ENCODE measurements around the gene PLAC1.
A peak's percentile ranks its signal among the peaks of the same experiment; 100 is the strongest.

Gene PLAC1

GRCh38 chrX:134632355-134632754 lies 25.9 kb downstream of the PLAC1 start:
- Mint-ChIP-seq H3K9me3 (no peaks in the 10 kb centered on the region), H3K4me3 (no peak overlapping the region), H3K27ac (no peak overlapping the region), H3K36me3 (ENCODE audit: low read depth) (no peaks in the 10 kb centered on the region), H3K4me1 (ENCODE audit: low read depth) (peaks cover 5% of the 10 kb centered on the region), H3K27me3 (ENCODE audit: low read depth) (peaks cover 3% of the 10 kb centered on the region)
- no peak for DNase-seq (ENCODE audit: low spot score)

- Mint-ChIP-seq H3K4me3 (no peak overlapping the region), H3K27ac (no peak overlapping the region), H3K9me3 (no peaks in the 10 kb centered on the region), H3K4me1 (ENCODE audit: low read depth) (peaks cover 5% of the 10 kb centered on the region), H3K36me3 (ENCODE audit: low read depth) (no peaks in the 10 kb centered on the region), H3K27me3 (ENCODE audit: low read depth) (peaks cover 3% of the 10 kb centered on the region)
- no peak for DNase-seq (ENCODE audit: low spot score)
Measured at GRCh38 chrX:134631426-134632346, 26.6 kb downstream of the PLAC1 start.

- Mint-ChIP-seq H3K36me3 (ENCODE audit: low read depth) (no peaks in the 10 kb centered on the region), H3K4me1 (ENCODE audit: low read depth) (peaks cover 2% of the 10 kb centered on the region), H3K9me3 (no peaks in the 10 kb centered on the region), H3K27me3 (ENCODE audit: low read depth) (peaks cover 3% of the 10 kb centered on the region), H3K4me3 (no peak overlapping the region), H3K27ac (no peak overlapping the region)
- DNase-seq (ENCODE audit: low spot score), result no peak
Measured at GRCh38 chrX:134628663-134629062, 29.6 kb downstream of the PLAC1 start.

GRCh38 chrX:134626434-134626833 lies 31.8 kb downstream of the PLAC1 start:
- Mint-ChIP-seq H3K27ac (no peak overlapping the region), H3K4me3 (no peak overlapping the region), H3K4me1 (ENCODE audit: low read depth) (peaks cover 10% of the 10 kb centered on the region), H3K36me3 (ENCODE audit: low read depth) (no peaks in the 10 kb centered on the region), H3K9me3 (no peaks in the 10 kb centered on the region), H3K27me3 (ENCODE audit: low read depth) (peaks cover 3% of the 10 kb centered on the region)
- no peak for DNase-seq (ENCODE audit: low spot score)

- H3K4me3 Mint-ChIP-seq, result no peak overlapping the region
- H3K27me3 Mint-ChIP-seq (ENCODE audit: low read depth), result peaks cover 3% of the 10 kb centered on the region
- H3K27ac Mint-ChIP-seq, result no peak overlapping the region
- peak; percentile 3 for DNase-seq (ENCODE audit: low spot score)
- H3K4me1 Mint-ChIP-seq (ENCODE audit: low read depth), result peaks cover 10% of the 10 kb centered on the region
- H3K36me3 Mint-ChIP-seq (ENCODE audit: low read depth), result no peaks in the 10 kb centered on the region
- no peaks in the 10 kb centered on the region for H3K9me3 Mint-ChIP-seq
Measured at GRCh38 chrX:134625315-134625718, 33.0 kb downstream of the PLAC1 start.

GRCh38 chrX:134624046-134624430 lies 34.2 kb downstream of the PLAC1 start:
- Mint-ChIP-seq H3K4me3 (no peak overlapping the region), H3K27ac (no peak overlapping the region), H3K27me3 (ENCODE audit: low read depth) (peaks cover 1% of the 10 kb centered on the region), H3K9me3 (no peaks in the 10 kb centered on the region), H3K4me1 (ENCODE audit: low read depth) (peaks cover 10% of the 10 kb centered on the region), H3K36me3 (ENCODE audit: low read depth) (no peaks in the 10 kb centered on the region)
- DNase-seq (ENCODE audit: low spot score), result no peak

- no peak for DNase-seq (ENCODE audit: low spot score)
- Mint-ChIP-seq H3K4me1 (ENCODE audit: low read depth) (peaks cover 10% of the 10 kb centered on the region), H3K27ac (no peak overlapping the region), H3K27me3 (ENCODE audit: low read depth) (peaks cover 1% of the 10 kb centered on the region), H3K36me3 (ENCODE audit: low read depth) (no peaks in the 10 kb centered on the region), H3K4me3 (no peak overlapping the region), H3K9me3 (no peaks in the 10 kb centered on the region)
Measured at GRCh38 chrX:134623293-134624045, 34.8 kb downstream of the PLAC1 start.

GRCh38 chrX:134622813-134623185 lies 35.5 kb downstream of the PLAC1 start:
- no peaks in the 10 kb centered on the region for H3K9me3 Mint-ChIP-seq
- H3K4me1 Mint-ChIP-seq (ENCODE audit: low read depth), result peaks cover 10% of the 10 kb centered on the region
- no peaks in the 10 kb centered on the region for H3K27me3 Mint-ChIP-seq (ENCODE audit: low read depth)
- DNase-seq (ENCODE audit: low spot score), result no peak
- no peak overlapping the region for H3K27ac Mint-ChIP-seq
- no peak overlapping the region for H3K4me3 Mint-ChIP-seq
- no peaks in the 10 kb centered on the region for H3K36me3 Mint-ChIP-seq (ENCODE audit: low read depth)

- peaks cover 10% of the 10 kb centered on the region for H3K4me1 Mint-ChIP-seq (ENCODE audit: low read depth)
Measured at GRCh38 chrX:134622056-134622812, 36.0 kb downstream of the PLAC1 start.

GRCh38 chrX:134619838-134620237 lies 38.4 kb downstream of the PLAC1 start:
- Mint-ChIP-seq H3K4me1 (ENCODE audit: low read depth) (peaks cover 10% of the 10 kb centered on the region), H3K9me3 (no peaks in the 10 kb centered on the region), H3K36me3 (ENCODE audit: low read depth) (no peaks in the 10 kb centered on the region), H3K27ac (no peak overlapping the region), H3K27me3 (ENCODE audit: low read depth) (peaks cover 5% of the 10 kb centered on the region), H3K4me3 (no peak overlapping the region)
- DNase-seq (ENCODE audit: low spot score), result no peak

More at GRCh38 chrX:134622056-134622812, 36.0 kb downstream of the PLAC1 start:
- Mint-ChIP-seq H3K27ac (no peak overlapping the region), H3K9me3 (no peaks in the 10 kb centered on the region), H3K36me3 (ENCODE audit: low read depth) (no peaks in the 10 kb centered on the region), H3K4me3 (peak overlapping the region; percentile 12), H3K27me3 (ENCODE audit: low read depth) (peaks cover under 1% of the 10 kb centered on the region)
- DNase-seq (ENCODE audit: low spot score), result peak; percentile 29

- Mint-ChIP-seq H3K9me3 (no peaks in the 10 kb centered on the region), H3K36me3 (ENCODE audit: low read depth) (no peaks in the 10 kb centered on the region), H3K27me3 (ENCODE audit: low read depth) (peaks cover 10% of the 10 kb centered on the region)
Measured at GRCh38 chrX:134613396-134613795, 44.9 kb downstream of the PLAC1 start.

GRCh38 chrX:134608153-134608552 lies 50.1 kb downstream of the PLAC1 start:
- Mint-ChIP-seq H3K4me3 (no peak overlapping the region), H3K27me3 (ENCODE audit: low read depth) (no peaks in the 10 kb centered on the region), H3K9me3 (no peaks in the 10 kb centered on the region), H3K36me3 (ENCODE audit: low read depth) (no peaks in the 10 kb centered on the region), H3K4me1 (ENCODE audit: low read depth) (no peaks in the 10 kb centered on the region), H3K27ac (no peak overlapping the region)
- DNase-seq (ENCODE audit: low spot score), result no peak

More at GRCh38 chrX:134613396-134613795, 44.9 kb downstream of the PLAC1 start:
- H3K27ac Mint-ChIP-seq, result no peak overlapping the region
- H3K4me1 Mint-ChIP-seq (ENCODE audit: low read depth), result no peaks in the 10 kb centered on the region
- DNase-seq (ENCODE audit: low spot score), result no peak
- H3K4me3 Mint-ChIP-seq, result no peak overlapping the region

- no peak for DNase-seq (ENCODE audit: low spot score)
- H3K27ac Mint-ChIP-seq, result no peak overlapping the region
- no peaks in the 10 kb centered on the region for H3K36me3 Mint-ChIP-seq (ENCODE audit: low read depth)
- H3K4me3 Mint-ChIP-seq, result no peak overlapping the region
- no peaks in the 10 kb centered on the region for H3K27me3 Mint-ChIP-seq (ENCODE audit: low read depth)
- H3K4me1 Mint-ChIP-seq (ENCODE audit: low read depth), result no peaks in the 10 kb centered on the region
- H3K9me3 Mint-ChIP-seq, result peaks cover 3% of the 10 kb centered on the region
Measured at GRCh38 chrX:134607523-134607922, 50.7 kb downstream of the PLAC1 start.
